Cortex of kidney (tissue), 1 donor: Measurements from ENCODE around the gene CCT4.
"Not testable (repeated sequence)": the region's sequence is repeated elsewhere in the genome, so short reads cannot be mapped to it uniquely, and the experiment has no call there.

ENCODE experiments used
- DNase-seq: peaks from one replicate; lab custom pipeline; 2025; lab: John Stamatoyannopoulos, UW

CCT4 gene

GRCh38 chr2:61879351-61879750 lies 9.1 kb downstream of the CCT4 start:
- DNase-seq = not testable (repeated sequence)

- no peak for DNase-seq
These were observed 9.7 kb downstream of the CCT4 start for GRCh38 chr2:61878761-61879160.

GRCh38 chr2:61877571-61878245 lies 10.7 kb downstream of the CCT4 start:
- no peak for DNase-seq

- DNase-seq = no peak
These were observed 12.1 kb downstream of the CCT4 start for GRCh38 chr2:61876400-61876799.

GRCh38 chr2:61866482-61867089 lies 21.9 kb downstream of the CCT4 start:
- not testable (repeated sequence) for DNase-seq

GRCh38 chr2:61862085-61862484 lies 26.4 kb downstream of the CCT4 start:
- no peak for DNase-seq

- no peak for DNase-seq
These were observed 31.2 kb downstream of the CCT4 start for GRCh38 chr2:61857224-61857623.

- no peak for DNase-seq
These were observed 33.2 kb downstream of the CCT4 start for GRCh38 chr2:61855318-61855613.

GRCh38 chr2:61854564-61855317 lies 33.7 kb downstream of the CCT4 start:
- no peak for DNase-seq

- peak; percentile 41 for DNase-seq
These were observed 34.5 kb downstream of the CCT4 start, which contains the start of gene FAM161A for GRCh38 chr2:61853847-61854563. FAM161A (minus strand) TSS chr2:61854060; CDS start chr2:61854041, 19 bp downstream.

GRCh38 chr2:61853086-61853846 lies 35.2 kb downstream of the CCT4 start:
- no peak for DNase-seq

- not testable (repeated sequence) for DNase-seq
These were observed 37.2 kb downstream of the CCT4 start for GRCh38 chr2:61851270-61851669.

GRCh38 chr2:61845320-61845719 lies 43.1 kb downstream of the CCT4 start:
- DNase-seq = no peak

GRCh38 chr2:61841286-61841685 lies 47.2 kb downstream of the CCT4 start:
- DNase-seq = no peak

- DNase-seq = no peak
These were observed 53.6 kb downstream of the CCT4 start for GRCh38 chr2:61834893-61835292.

- DNase-seq = no peak
These were observed 54.5 kb downstream of the CCT4 start for GRCh38 chr2:61833971-61834370.

GRCh38 chr2:61832183-61832841 lies 56.1 kb downstream of the CCT4 start:
- DNase-seq = no peak

- DNase-seq = no peak
These were observed 66.2 kb downstream of the CCT4 start for GRCh38 chr2:61822255-61822654.
